Mesenchymal stem cell (in vitro differentiated cells and primary cell): ENCODE measurements around the gene ATXN1L.
"Not testable (repeated sequence)": the region's sequence is repeated elsewhere in the genome, so short reads cannot be mapped to it uniquely, and the experiment has no call there.

Source experiments
- DNase-seq: peaks from one replicate; pipeline ENCODE4 v3.0.0-alpha.2; 2013
- H2AFZ ChIP-seq: one replicate; pipeline ENCODE4 v1.6.1; 2013; ENCODE audit warnings: low read depth, mild to moderate bottlenecking, control low read depth, inconsistent platforms, low read length, moderate library complexity
- H2AK5ac ChIP-seq: 2 replicates; pipeline ENCODE4 v1.6.1; 2013; ENCODE audit warnings: low read length, moderate library complexity, mild to moderate bottlenecking, inconsistent platforms; ENCODE audit not compliant: severe bottlenecking
- H2BK120ac ChIP-seq: one replicate; pipeline ENCODE4 v1.6.1; 2013; ENCODE audit warnings: low read depth, mild to moderate bottlenecking, inconsistent platforms, low read length, moderate library complexity
- H2BK12ac ChIP-seq, 2 experiments: one replicate each; pipeline ENCODE4 v1.6.1; 2013; ENCODE audit warnings: inconsistent platforms in 2 of 2, low read length in 2 of 2, mild to moderate bottlenecking in 2 of 2, moderate library complexity in 2 of 2, control low read depth in 1 of 2
- H2BK15ac ChIP-seq: one replicate; pipeline ENCODE4 v1.6.1; 2013; ENCODE audit warnings: mild to moderate bottlenecking, low read depth, inconsistent platforms; ENCODE audit not compliant: poor library complexity, severe bottlenecking
- H2BK5ac ChIP-seq: 2 replicates; pipeline ENCODE4 v1.6.1; 2013; ENCODE audit warnings: low read depth, mild to moderate bottlenecking, low read length, control low read depth, inconsistent platforms; ENCODE audit not compliant: poor library complexity, severe bottlenecking
- H3K14ac ChIP-seq, 2 experiments: one replicate each; pipeline ENCODE4 v1.6.1; 2013; ENCODE audit warnings: inconsistent platforms in 2 of 2, low read length in 2 of 2, control low read depth in 1 of 2, mild to moderate bottlenecking in 1 of 2, moderate library complexity in 1 of 2
- H3K18ac ChIP-seq, 2 experiments: one replicate each; pipeline ENCODE4 v1.6.1; 2013; ENCODE audit warnings: inconsistent platforms in 2 of 2, low read length in 2 of 2, control low read depth in 1 of 2, low read depth in 1 of 2, mild to moderate bottlenecking in 1 of 2
- H3K23ac ChIP-seq, 2 experiments: one replicate each; pipeline ENCODE4 v1.6.1; 2013; ENCODE audit warnings: inconsistent platforms in 2 of 2, low read length in 2 of 2, mild to moderate bottlenecking in 2 of 2, moderate library complexity in 2 of 2, control low read depth in 1 of 2
- H3K27ac ChIP-seq: 2 replicates; pipeline ENCODE4 v1.5.1; 2013; ENCODE audit warnings: mild to moderate bottlenecking, moderate library complexity, low read length, control low read depth, inconsistent platforms; ENCODE audit not compliant: poor library complexity, severe bottlenecking
- H3K27me3 ChIP-seq, 2 experiments: 2 replicates each; pipeline versions ENCODE4 v1.6.1 to v1.7.0; 2013; ENCODE audit warnings: low read length in 2 of 2, mild to moderate bottlenecking in 2 of 2, moderate library complexity in 2 of 2, control low read depth in 1 of 2, inconsistent platforms in 1 of 2; ENCODE audit not compliant: control insufficient read depth in 1 of 2, insufficient read depth in 1 of 2
- H3K36me3 ChIP-seq, 2 experiments: 2 replicates each; pipeline versions ENCODE4 v1.6.1 to v1.7.0; 2013; ENCODE audit warnings: low read length in 2 of 2, control low read depth in 1 of 2, inconsistent platforms in 1 of 2, low read depth in 1 of 2, mild to moderate bottlenecking in 1 of 2; ENCODE audit not compliant: insufficient read depth in 2 of 2, control insufficient read depth in 1 of 2
- H3K4ac ChIP-seq, 2 experiments: one replicate each; pipeline ENCODE4 v1.6.1; 2013; ENCODE audit warnings: inconsistent platforms in 2 of 2, low read length in 2 of 2, mild to moderate bottlenecking in 2 of 2, moderate library complexity in 2 of 2, control low read depth in 1 of 2, low read depth in 1 of 2
- H3K4me1 ChIP-seq: 2 replicates; pipeline ENCODE4 v1.6.1; 2013; ENCODE audit warnings: low read depth, low read length, control low read depth; ENCODE audit not compliant: control insufficient read depth, insufficient read depth
- H3K4me2 ChIP-seq: 2 replicates; pipeline ENCODE4 v1.6.1; 2013; ENCODE audit warnings: low read length, mild to moderate bottlenecking, inconsistent platforms; ENCODE audit not compliant: poor library complexity, severe bottlenecking
- H3K4me3 ChIP-seq, 2 experiments: 2 replicates each; pipeline versions ENCODE4 v1.5.1 to v1.7.0; 2013; ENCODE audit warnings: low read length in 2 of 2, mild to moderate bottlenecking in 2 of 2, control low read depth in 1 of 2, low read depth in 1 of 2; ENCODE audit not compliant: insufficient read depth in 1 of 2
- H3K79me1 ChIP-seq: replicated peaks from 2 replicates; pipeline ENCODE4 v1.6.1; 2013; ENCODE audit warnings: mild to moderate bottlenecking, control low read depth, low read length, inconsistent platforms; ENCODE audit not compliant: poor library complexity, severe bottlenecking
- H3K9ac ChIP-seq: 2 replicates; pipeline ENCODE4 v1.7.0; 2013; ENCODE audit warnings: mild to moderate bottlenecking, low read length, moderate library complexity
- H3K9me3 ChIP-seq: 2 replicates; pipeline ENCODE4 v1.7.0; 2013; ENCODE audit warnings: mild to moderate bottlenecking, low read length; ENCODE audit not compliant: control insufficient read depth
- H4K8ac ChIP-seq: one replicate; pipeline ENCODE4 v1.6.1; 2013; ENCODE audit warnings: inconsistent platforms, mild to moderate bottlenecking, low read length, moderate library complexity
- H4K91ac ChIP-seq: one replicate; pipeline ENCODE4 v1.6.1; 2013; ENCODE audit warnings: mild to moderate bottlenecking, low read length, inconsistent platforms
- WGBS: methylation state at CpG from one replicate; pipeline ENCODE4 v1.1.7; 2013; ENCODE audit warnings: mixed read lengths; 5-methylcytosine and 5-hydroxymethylcytosine counted together

ATXN1L gene

GRCh38 chr16:71865173-71865863, 19.5 kb downstream of the ATXN1L start:
- Histone ChIP-seq H2AK5ac (no peak overlapping the region), H4K8ac (no peak overlapping the region)
- 97% methylated on average over 7 of the region's 7 CpGs for WGBS

GRCh38 chr16:71867175-71867574, 21.4 kb downstream of the ATXN1L start:
- not testable (repeated sequence) for H4K91ac ChIP-seq, H2BK12ac ChIP-seq, H3K4me1 ChIP-seq, H3K18ac ChIP-seq, DNase-seq, H3K4me3 ChIP-seq, H3K23ac ChIP-seq, H3K9ac ChIP-seq, H2BK15ac ChIP-seq, H3K14ac ChIP-seq, H2AK5ac ChIP-seq, H3K4me2 ChIP-seq, H2BK120ac ChIP-seq, H2AFZ ChIP-seq, H4K8ac ChIP-seq, H3K9me3 ChIP-seq, H2BK5ac ChIP-seq, H3K4ac ChIP-seq, H3K27me3 ChIP-seq, H3K27ac ChIP-seq
- 100% methylated on average over 2 of the region's 6 CpGs for WGBS
- H3K36me3 ChIP-seq = peaks cover 21 to 58% of the 10 kb centered on the region in 2 experiments
- peaks cover 19% of the 10 kb centered on the region for H3K79me1 ChIP-seq

More at GRCh38 chr16:71865173-71865863, 19.5 kb downstream of the ATXN1L start:
- no peak overlapping the region for H2BK15ac ChIP-seq
- H3K36me3 ChIP-seq = peaks cover 33 to 70% of the 10 kb centered on the region in 2 experiments
- no peak overlapping the region for H3K4me3 ChIP-seq
- H2AFZ ChIP-seq = no peak overlapping the region
- DNase-seq = no peak
- peaks cover 25% of the 10 kb centered on the region for H3K79me1 ChIP-seq
- H3K14ac ChIP-seq = no peak overlapping the region
- H2BK12ac ChIP-seq = no peak overlapping the region
- no peak overlapping the region for H3K18ac ChIP-seq
- H3K9me3 ChIP-seq = no peaks in the 10 kb centered on the region
- no peak overlapping the region for H3K27ac ChIP-seq
- H3K23ac ChIP-seq = no peak overlapping the region
- H2BK120ac ChIP-seq = no peak overlapping the region
- no peak overlapping the region for H3K4me2 ChIP-seq
- H3K4me1 ChIP-seq = peaks cover under 1% of the 10 kb centered on the region
- H3K27me3 ChIP-seq = no peaks in the 10 kb centered on the region
- H3K9ac ChIP-seq = no peak overlapping the region
- no peak overlapping the region for H2BK5ac ChIP-seq
- H3K4ac ChIP-seq = no peak overlapping the region
- H4K91ac ChIP-seq = no peak overlapping the region

- Histone ChIP-seq H3K14ac (no peak overlapping the region), H2BK15ac (no peak overlapping the region), H2BK5ac (no peak overlapping the region), H3K27ac (no peak overlapping the region), H3K4me3 (no peak overlapping the region), H3K9me3 (no peaks in the 10 kb centered on the region), H3K79me1 (peaks cover 19% of the 10 kb centered on the region), H3K4me1 (no peaks in the 10 kb centered on the region), H2BK120ac (no peak overlapping the region), H3K9ac (no peak overlapping the region), H3K4ac (no peak overlapping the region), H4K8ac (no peak overlapping the region), H3K27me3 (no peaks in the 10 kb centered on the region), H3K18ac (no peak overlapping the region), H4K91ac (no peak overlapping the region), H3K36me3 (peaks cover 21 to 52% of the 10 kb centered on the region in 2 experiments), H2AK5ac (no peak overlapping the region), H3K4me2 (no peak overlapping the region), H2AFZ (no peak overlapping the region), H3K23ac (no peak overlapping the region), H2BK12ac (no peak overlapping the region)
- 98% methylated on average over 3 of the region's 3 CpGs for WGBS
- no peak for DNase-seq
Observed at GRCh38 chr16:71867939-71868338, 22.2 kb downstream of the ATXN1L start.

- H3K27me3 ChIP-seq = no peaks in the 10 kb centered on the region
- H2AK5ac ChIP-seq = no peak overlapping the region
- no peak overlapping the region for H2BK5ac ChIP-seq
- H2AFZ ChIP-seq = no peak overlapping the region
- 95% methylated on average over 1 of the region's 1 CpG for WGBS
- no peak overlapping the region for H2BK15ac ChIP-seq
- no peak for DNase-seq
- peaks cover 15% of the 10 kb centered on the region for H3K79me1 ChIP-seq
- no peak overlapping the region for H3K4me3 ChIP-seq
- no peak overlapping the region for H2BK12ac ChIP-seq
- H3K27ac ChIP-seq = no peak overlapping the region
- H3K4ac ChIP-seq = no peak overlapping the region
- H2BK120ac ChIP-seq = no peak overlapping the region
- no peak overlapping the region for H3K23ac ChIP-seq
- H3K4me2 ChIP-seq = no peak overlapping the region
- H4K8ac ChIP-seq = no peak overlapping the region
- peaks cover 15 to 42% of the 10 kb centered on the region in 2 experiments for H3K36me3 ChIP-seq
- no peak overlapping the region for H4K91ac ChIP-seq
- no peak overlapping the region for H3K14ac ChIP-seq
- H3K9me3 ChIP-seq = no peaks in the 10 kb centered on the region
- no peaks in the 10 kb centered on the region for H3K4me1 ChIP-seq
- H3K18ac ChIP-seq = no peak overlapping the region
- H3K9ac ChIP-seq = no peak overlapping the region
Observed at GRCh38 chr16:71869089-71869488, 23.3 kb downstream of the ATXN1L start.
